ENCODE measurements around the gene CELA2A. TPM values are rescaled to one million over a fixed set of nuclear protein-coding genes. Genes with fewer than 3 reads are reported as not detected.
"Not testable (repeated sequence)": the region's sequence is repeated elsewhere in the genome, so short reads cannot be mapped to it uniquely, and the experiment has no call there.

The CELA2A gene
- total RNA-seq, 2 donors from 2014 or later, result not detected

DNA sequence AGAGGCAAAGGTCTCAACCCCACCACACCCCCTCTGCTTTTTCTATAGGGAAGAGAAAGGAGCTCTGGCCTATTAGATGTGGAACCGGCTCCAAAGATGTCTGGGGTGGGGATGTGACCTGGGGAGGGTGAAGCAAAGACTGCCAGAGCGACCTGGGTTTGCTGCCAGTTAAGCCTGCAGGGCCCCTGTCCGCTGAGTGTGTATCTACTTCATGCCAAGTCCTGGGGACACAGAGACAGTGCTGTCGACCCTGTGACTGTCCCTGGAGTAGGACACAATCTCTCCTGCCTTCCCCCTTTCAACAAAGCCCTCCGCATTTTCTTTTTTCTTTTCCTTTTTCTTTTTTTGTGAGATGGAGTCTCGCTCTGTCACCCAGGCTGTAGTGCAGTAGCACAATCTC is 25.9 kb downstream of the CELA2A start:
- not testable (repeated sequence) for H3K9me3 Mint-ChIP-seq; H3K36me3 Mint-ChIP-seq (ENCODE audit: low read depth); H3K27me3 Mint-ChIP-seq; H3K4me3 Mint-ChIP-seq; ATAC-seq (replicated peaks); H3K4me1 Mint-ChIP-seq; H3K27ac Mint-ChIP-seq

DNA sequence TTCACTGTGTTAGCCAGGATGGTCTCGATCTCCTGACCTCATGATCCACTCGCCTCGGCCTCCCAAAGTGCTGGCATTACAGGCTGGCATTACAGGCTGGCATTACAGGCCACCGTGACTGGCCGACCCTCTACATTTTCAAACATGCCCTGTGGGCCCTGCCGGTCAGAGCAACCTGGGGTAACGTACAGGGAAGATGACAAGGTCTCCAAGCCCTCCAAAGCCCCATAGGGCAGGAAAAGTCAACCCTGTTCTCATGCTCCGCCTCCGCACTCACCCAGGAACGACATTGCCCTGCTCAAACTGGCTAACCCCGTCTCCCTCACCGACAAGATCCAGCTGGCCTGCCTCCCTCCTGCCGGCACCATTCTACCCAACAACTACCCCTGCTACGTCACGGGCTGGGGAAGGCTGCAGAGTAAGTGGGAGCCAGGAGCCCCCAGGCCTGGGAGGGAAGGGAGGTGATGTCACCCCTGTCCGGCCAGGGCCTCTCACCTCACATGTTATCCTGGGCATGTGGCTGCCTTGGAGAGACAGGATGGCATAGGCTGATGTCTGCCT is 26.5 kb downstream of the CELA2A start:
- H3K27ac Mint-ChIP-seq; ATAC-seq (replicated peaks); H3K4me1 Mint-ChIP-seq; H3K27me3 Mint-ChIP-seq; H3K9me3 Mint-ChIP-seq; H3K4me3 Mint-ChIP-seq; H3K36me3 Mint-ChIP-seq (ENCODE audit: low read depth): not testable (repeated sequence)

DNA sequence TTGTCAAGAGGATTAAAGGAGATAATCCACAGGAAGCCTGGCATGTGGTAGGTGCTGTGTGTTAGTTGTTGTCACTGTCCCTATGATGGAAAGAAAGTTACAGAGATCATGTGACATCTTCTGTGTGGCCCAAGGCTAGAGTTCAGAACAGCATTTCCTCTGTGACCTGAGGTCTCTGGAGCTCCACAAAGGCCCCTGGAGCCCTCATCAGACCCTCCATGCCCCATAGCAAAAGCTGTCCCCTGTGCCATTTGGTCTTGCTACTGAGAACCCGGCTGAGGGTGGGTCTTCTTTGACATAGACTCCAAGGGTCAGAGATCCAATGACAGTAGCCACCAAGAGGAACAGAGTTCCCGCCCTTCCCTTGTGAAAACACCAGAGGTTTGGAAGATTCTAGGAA is 27.4 kb downstream of the CELA2A start:
- H3K36me3 Mint-ChIP-seq (ENCODE audit: low read depth), result no peaks in the 10 kb centered on the region
- no peak overlapping the region for H3K27ac Mint-ChIP-seq
- no peaks in the 10 kb centered on the region for H3K4me1 Mint-ChIP-seq
- no peaks in the 10 kb centered on the region for H3K9me3 Mint-ChIP-seq
- H3K27me3 Mint-ChIP-seq, result no peaks in the 10 kb centered on the region
- no peak for ATAC-seq (replicated peaks)
- no peak overlapping the region for H3K4me3 Mint-ChIP-seq

DNA sequence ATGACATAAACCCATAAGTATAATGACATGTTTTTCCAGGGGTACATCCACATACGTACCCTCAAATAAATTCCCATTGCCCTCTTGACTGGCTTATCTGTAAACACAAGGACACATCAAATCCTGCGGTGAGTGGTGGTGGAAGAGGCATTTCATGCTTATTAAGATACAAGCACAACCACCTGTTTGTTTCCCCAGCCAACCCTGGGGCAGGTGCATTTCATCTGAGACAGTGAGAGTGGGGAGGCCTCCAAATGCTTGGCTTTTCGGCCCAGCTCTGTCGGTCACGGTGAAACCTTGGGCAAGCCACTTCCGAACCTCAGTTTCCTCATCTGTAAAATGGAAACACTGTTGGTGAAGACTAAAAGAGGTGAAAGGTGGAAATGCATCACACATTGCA is 27.9 kb downstream of the CELA2A start:
- not testable (repeated sequence) for H3K27me3 Mint-ChIP-seq; ATAC-seq (replicated peaks); H3K36me3 Mint-ChIP-seq (ENCODE audit: low read depth); H3K27ac Mint-ChIP-seq; H3K4me1 Mint-ChIP-seq; H3K4me3 Mint-ChIP-seq; H3K9me3 Mint-ChIP-seq

DNA sequence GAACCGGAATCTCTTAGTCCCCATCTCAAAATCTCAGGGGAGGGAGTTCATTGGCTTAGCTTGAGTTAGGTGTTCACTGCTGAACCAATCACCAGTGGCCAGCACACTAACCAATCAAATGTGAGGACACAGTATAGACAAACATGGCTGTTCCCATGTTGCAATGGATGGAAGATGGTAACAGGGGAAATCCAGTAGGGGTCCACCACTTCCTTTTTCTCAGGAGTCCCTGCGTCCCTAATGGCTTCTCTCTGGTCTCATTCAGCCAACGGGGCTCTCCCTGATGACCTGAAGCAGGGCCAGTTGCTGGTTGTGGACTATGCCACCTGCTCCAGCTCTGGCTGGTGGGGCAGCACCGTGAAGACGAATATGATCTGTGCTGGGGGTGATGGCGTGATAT is 29.1 kb downstream of the CELA2A start:
- H3K36me3 Mint-ChIP-seq (ENCODE audit: low read depth), result no peaks in the 10 kb centered on the region
- H3K27ac Mint-ChIP-seq, result no peak overlapping the region
- no peak for ATAC-seq (replicated peaks)
- no peak overlapping the region for H3K4me3 Mint-ChIP-seq
- no peaks in the 10 kb centered on the region for H3K4me1 Mint-ChIP-seq
- H3K27me3 Mint-ChIP-seq, result no peaks in the 10 kb centered on the region
- H3K9me3 Mint-ChIP-seq, result no peaks in the 10 kb centered on the region

DNA sequence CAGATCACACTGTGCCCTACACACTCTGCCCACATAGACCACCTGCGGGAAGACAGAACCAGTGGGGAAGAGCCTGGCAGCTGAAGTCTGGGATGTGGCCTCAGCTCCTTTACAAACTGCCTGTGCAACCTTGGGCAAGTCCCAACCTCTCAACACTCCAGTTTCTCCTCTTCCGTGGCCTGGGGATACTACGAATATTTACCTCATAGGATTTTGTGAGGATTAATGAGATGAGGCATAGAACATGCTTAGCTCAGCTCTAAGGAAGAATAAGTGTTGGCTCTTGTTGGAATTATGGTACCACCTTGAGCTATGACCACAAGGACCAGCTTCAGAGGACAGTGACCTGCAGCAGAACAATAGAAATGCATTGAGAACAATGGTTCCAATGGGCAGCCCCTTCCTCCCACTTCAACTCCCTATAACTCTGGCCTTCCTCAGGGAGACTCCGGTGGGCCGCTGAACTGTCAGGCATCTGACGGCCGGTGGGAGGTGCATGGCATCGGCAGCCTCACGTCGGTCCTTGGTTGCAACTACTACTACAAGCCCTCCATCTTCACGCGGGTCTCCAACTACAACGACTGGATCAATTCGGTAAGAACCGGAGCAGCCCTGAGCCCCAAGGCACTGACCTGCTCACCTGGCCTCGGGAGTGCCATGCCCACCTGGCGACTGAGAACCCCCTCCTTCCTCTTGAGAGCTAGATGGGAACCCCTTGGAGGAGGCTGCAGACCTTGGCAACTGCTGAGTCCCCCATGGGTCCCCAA is 30.5 kb downstream of the CELA2A start:
- H3K27ac Mint-ChIP-seq; H3K4me3 Mint-ChIP-seq; H3K9me3 Mint-ChIP-seq; H3K36me3 Mint-ChIP-seq (ENCODE audit: low read depth); H3K27me3 Mint-ChIP-seq; ATAC-seq (replicated peaks); H3K4me1 Mint-ChIP-seq: not testable (repeated sequence)

DNA sequence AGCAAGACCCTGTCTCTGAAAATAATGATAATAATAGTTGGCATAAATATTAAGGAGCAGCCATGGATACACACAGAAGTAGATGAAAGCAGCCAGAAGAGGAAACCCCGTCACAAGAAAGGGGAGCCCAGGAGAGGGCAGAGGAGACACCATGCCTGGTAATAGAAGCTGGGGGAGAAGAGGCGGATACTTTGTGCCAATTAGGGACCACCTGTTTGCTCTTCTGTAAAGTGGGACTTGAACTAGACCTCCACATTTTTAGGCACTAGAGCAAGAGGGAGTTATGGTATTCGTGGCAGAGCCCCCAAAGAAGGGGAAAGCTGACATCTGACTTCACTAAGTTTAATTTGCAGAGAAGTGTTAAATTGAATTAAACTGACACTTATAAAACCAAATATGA is 31.8 kb downstream of the CELA2A start:
- no peaks in the 10 kb centered on the region for H3K27me3 Mint-ChIP-seq
- no peak overlapping the region for H3K27ac Mint-ChIP-seq
- H3K4me1 Mint-ChIP-seq, result no peaks in the 10 kb centered on the region
- H3K36me3 Mint-ChIP-seq (ENCODE audit: low read depth), result peaks cover 17% of the 10 kb centered on the region
- no peaks in the 10 kb centered on the region for H3K9me3 Mint-ChIP-seq
- no peak overlapping the region for H3K4me3 Mint-ChIP-seq
- ATAC-seq (replicated peaks), result no peak

DNA sequence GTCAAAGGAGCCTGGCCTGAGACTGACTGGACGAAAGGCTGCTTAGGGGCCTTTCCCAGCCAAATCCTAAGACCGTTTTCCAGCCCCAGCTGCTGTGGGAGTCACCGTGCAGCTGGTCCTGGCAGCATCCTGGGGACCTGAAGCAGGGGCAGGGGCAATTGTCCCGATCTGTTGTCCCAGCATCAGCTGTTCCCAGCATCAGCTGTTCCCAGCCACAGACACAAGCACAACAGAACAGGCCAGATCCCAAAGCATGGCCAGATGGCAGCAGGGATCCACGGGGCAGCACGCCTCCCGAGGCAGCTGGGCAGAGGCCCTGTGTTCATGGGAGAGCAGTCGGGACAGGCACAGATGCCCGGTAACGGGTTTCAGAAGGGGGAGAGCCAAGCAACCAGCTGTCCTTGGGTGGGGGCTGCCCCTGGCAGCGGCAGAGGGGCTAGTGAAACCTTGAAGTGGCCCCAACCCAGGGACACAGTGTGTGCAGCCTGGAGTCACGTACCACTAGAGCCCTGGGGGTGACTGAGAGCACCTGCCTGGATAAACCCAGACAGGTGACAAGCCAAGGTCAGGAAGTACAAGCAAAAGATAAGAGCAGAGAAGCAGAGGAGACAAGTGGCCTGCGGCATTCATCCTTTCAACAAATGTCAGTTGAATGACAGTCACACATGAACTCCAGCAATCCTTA is 32.7 kb downstream of the CELA2A start:
- H3K4me3 Mint-ChIP-seq, result no peak overlapping the region
- peaks cover 26% of the 10 kb centered on the region for H3K36me3 Mint-ChIP-seq (ENCODE audit: low read depth)
- no peak for ATAC-seq (replicated peaks)
- no peaks in the 10 kb centered on the region for H3K4me1 Mint-ChIP-seq
- H3K9me3 Mint-ChIP-seq, result no peaks in the 10 kb centered on the region
- no peak overlapping the region for H3K27ac Mint-ChIP-seq
- no peaks in the 10 kb centered on the region for H3K27me3 Mint-ChIP-seq

DNA sequence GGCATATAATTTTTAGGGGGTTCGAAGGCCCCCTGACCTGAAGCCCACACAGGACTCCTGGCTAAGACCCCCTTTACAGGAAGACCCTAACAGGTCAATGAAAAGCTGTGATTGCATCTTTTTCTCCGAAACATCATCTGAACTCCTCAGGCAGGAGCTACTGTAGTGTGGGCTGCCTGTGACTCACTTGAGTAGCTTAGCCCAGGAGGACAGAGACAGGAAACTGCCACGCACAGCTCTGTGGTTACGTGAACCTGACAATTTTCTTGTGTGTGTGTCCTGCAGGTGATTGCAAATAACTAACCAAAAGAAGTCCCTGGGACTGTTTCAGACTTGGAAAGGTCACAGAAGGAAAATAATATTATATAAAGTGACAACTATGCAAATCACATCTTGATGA is 34.5 kb downstream of the CELA2A start:
- H3K4me1 Mint-ChIP-seq, H3K4me3 Mint-ChIP-seq, H3K27ac Mint-ChIP-seq, H3K27me3 Mint-ChIP-seq, H3K9me3 Mint-ChIP-seq: not testable (repeated sequence)
- ATAC-seq (replicated peaks), result peak; percentile 80
- H3K36me3 Mint-ChIP-seq (ENCODE audit: low read depth), result peaks cover 42% of the 10 kb centered on the region

DNA sequence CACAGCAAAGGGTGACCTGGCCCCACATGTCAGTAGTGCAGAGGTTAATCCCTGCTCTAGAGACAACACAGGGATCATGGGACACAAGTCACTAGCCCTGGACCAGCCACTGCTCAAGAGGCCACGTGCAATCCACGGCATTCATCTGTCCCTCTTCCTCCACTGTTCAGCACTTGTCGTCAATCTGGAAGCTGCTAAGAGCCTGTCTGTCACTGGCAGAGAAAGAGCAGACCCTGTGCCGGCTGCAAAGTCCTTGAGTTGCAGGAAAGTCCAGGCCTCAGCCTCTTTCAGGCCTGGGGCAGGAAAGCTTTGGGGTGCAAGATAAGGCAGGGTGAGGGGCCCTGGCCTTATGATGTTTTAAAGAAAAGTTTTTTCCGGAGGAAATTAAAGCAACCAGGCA is 36.1 kb downstream of the CELA2A start:
- H3K36me3 Mint-ChIP-seq (ENCODE audit: low read depth), result peaks cover 52% of the 10 kb centered on the region
- H3K4me3 Mint-ChIP-seq, result no peak overlapping the region
- H3K27ac Mint-ChIP-seq, result no peak overlapping the region
- no peaks in the 10 kb centered on the region for H3K9me3 Mint-ChIP-seq
- H3K4me1 Mint-ChIP-seq, result no peaks in the 10 kb centered on the region
- ATAC-seq (replicated peaks), result no peak
- no peaks in the 10 kb centered on the region for H3K27me3 Mint-ChIP-seq

DNA sequence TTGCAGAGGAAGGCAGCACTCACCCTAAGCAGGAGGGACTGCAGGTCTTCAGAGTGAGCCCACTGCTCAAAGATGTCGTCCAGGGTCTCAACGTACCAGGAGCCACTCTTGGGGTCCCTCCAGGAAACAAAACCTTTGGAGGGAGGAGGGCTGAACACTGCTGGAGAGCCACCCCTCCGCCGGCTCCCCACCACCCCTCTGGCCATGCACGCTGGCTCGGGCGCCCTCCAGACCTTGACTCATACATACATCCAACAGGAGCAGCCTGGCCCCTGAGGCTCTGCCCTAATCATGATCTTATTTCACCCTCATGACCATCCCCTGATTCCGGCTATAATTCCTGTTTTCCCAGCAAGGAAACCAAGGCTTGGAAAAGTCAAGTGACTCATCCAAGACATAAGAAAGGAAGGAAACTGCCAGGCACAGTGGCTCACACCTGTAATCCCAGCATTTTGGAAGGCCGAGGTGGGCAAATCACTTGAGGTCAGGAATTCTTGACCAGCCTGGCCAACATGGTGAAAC is 37.4 kb downstream of the CELA2A start:
- Mint-ChIP-seq H3K4me3 (no peak overlapping the region), H3K36me3 (ENCODE audit: low read depth) (peaks cover 52% of the 10 kb centered on the region), H3K9me3 (no peaks in the 10 kb centered on the region), H3K27me3 (no peaks in the 10 kb centered on the region), H3K27ac (no peak overlapping the region), H3K4me1 (no peaks in the 10 kb centered on the region)
- no peak for ATAC-seq (replicated peaks)

DNA sequence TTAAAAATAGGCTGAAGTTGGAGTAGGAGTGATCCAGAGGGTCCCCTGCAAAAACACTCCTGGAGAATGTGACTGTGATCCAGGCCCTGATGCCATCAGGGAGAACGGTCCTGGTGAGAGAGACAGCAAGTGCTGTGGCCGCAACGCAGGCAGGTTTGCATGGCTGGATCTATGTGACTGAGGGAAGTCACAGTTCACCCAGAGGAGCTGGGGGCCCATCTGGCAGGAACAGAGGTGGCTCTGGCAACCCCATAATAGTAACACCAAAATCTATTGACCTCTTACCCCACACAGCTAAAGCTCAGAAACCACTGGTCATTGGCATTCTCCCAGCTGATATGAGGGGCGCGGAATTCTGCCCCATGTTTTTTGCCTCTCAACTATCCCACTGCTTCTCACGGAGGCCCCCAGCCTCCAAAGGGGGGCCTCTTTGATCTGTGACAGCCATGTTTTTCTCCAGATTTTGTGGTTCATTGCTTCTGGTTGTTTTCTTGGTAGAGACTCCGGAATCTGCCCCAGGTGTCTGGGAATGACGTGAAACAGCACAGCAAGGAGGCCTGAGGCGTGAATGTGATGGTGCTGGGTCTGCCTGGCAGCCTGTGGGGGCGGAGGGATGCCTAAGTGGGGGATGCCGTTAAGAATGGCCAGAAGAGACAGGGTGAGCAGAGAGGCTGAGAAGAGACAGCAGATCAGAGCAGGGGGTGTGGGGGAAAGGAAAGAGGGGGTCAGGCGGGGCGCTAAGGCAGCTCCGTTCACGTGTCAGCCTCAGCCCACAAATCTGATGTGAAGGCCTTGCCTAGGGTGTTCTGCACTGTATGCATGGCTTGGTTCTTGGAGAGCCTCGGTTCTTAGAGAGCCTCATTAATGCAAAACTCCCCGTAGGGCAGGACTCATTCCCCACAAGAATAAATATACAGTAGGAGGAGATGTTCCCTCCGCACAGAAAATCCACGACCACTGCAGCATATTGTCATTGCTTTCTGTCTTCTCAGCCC is 43.9 kb downstream of the CELA2A start:
- Mint-ChIP-seq H3K4me1 (no peaks in the 10 kb centered on the region), H3K27me3 (no peaks in the 10 kb centered on the region), H3K36me3 (ENCODE audit: low read depth) (peaks cover 22% of the 10 kb centered on the region), H3K4me3 (no peak overlapping the region), H3K27ac (no peak overlapping the region), H3K9me3 (no peaks in the 10 kb centered on the region)
- ATAC-seq (replicated peaks), result no peak

DNA sequence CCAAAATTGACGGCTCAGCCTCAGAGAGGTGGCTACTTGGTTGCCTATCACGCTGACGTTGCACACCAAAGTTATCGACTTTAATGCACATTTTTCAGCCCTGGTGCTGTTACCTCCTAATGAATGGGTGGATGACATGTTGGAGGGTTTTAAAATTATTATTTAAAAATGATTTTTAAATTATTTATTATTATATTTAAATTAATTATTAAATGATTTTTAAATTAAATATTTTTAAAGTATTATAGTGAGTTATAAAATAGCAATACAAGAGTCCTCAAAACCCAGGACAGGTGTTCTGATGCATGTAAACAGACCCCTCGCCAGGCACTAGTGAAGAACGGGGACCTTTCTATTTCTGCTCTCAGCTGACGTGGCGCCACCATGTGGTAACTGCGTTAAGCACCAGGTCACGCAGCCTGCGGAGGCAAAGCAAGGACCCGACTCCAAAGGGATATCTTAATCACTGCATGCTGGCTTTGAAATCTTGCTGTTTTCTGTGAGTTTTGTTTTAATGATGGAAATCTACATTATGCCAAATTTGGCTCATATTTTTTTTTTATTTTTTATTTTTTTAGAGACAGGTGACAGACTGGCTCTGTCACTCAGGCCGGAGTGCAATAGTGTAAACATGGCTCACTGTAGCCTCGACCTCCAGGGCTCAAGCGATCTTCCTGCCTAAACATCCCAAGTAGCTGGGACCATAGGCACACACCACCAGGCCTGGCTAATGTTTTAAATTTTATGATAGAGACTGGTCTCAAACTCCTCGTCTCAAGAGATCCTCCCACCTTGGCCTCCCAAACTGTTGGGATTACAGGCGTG is 44.9 kb downstream of the CELA2A start:
- no peaks in the 10 kb centered on the region for H3K9me3 Mint-ChIP-seq
- H3K4me3 Mint-ChIP-seq, result no peak overlapping the region
- no peaks in the 10 kb centered on the region for H3K4me1 Mint-ChIP-seq
- peaks cover 12% of the 10 kb centered on the region for H3K36me3 Mint-ChIP-seq (ENCODE audit: low read depth)
- no peaks in the 10 kb centered on the region for H3K27me3 Mint-ChIP-seq
- ATAC-seq (replicated peaks), result peak; percentile 67
- H3K27ac Mint-ChIP-seq, result no peak overlapping the region

All from activated T-helper 17 cell treated with anti-CD3 and anti-CD28 coated beads, Interleukin-2, amount 50 U/mL, for 72 hours (primary cell).